ENCODE measurements around the gene TRIM64C.
"Not testable (repeated sequence)": the region's sequence is repeated elsewhere in the genome, so short reads cannot be mapped to it uniquely, and the experiment has no call there.

TRIM64C gene

GRCh38 chr11:49059012-49059411 lies at the start of gene TRIM64C:
TRIM64C (minus strand) TSS chr11:49059112; CDS start chr11:49059112, 0 bp downstream.
- DNase-seq, result not testable (repeated sequence)

DNA sequence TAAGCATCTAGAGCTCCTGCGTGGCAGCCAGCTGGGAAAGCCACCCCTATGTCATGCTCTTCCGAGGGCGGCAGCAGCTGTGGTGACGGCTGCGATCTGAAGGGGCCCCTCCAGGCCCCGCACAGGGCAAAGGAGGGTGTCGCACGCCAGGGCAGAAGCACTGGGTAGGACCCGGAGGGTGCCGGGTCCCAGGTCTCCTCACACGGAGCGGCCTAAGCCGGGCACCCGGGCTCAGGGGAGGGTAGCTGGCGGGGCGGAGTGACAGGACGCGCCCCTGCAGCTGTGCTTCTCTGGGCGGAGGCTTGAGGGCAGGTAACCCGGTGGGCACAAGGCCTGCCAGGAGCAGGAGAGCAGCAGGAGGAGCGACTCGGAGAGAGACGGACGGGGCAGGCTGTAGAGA lies 43.4 kb upstream of the TRIM64C start:
- DNase-seq, result not testable (repeated sequence)

DNA sequence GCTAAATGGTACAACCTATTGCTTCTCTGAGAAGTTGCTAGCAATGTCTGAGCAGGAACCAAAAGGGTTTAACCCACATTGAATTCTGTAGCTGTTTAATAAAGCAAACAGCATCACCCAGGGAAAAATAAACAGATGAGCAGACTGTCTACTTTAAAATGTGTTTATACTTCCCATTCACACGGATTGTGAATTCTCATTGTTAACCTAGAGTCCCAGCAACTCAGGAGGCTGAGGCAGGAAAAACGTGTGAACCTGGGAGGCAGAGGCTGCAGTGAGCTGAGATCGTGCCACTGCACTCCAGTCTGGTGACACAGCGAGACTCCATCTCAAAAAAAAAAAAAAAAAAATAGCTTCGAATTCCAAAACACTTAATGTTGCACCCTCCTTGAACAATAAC lies 11.0 kb upstream of the TRIM64C start:
- DNase-seq, result not testable (repeated sequence)

DNA sequence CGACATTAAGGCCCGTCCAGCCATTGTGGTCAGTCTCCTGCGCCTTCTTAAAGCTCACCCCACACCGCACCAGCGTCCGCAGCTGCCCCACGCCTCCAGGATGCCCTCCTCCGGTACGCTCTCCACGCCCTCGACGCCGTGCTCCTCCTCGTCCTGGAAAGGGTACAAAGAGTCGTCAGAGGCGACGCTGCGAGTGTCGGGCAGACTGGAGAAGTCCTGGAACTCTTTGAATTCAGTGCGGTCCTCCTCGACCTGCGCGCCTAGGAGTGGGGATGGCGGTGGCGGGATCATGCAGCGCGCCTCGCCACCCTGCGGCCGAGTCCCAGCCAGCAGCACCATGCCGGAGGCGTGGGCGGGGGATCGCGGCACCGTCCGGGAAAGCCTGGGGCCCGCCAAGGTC lies 9.1 kb downstream of the TRIM64C start:
- not testable (repeated sequence) for DNase-seq

DNA sequence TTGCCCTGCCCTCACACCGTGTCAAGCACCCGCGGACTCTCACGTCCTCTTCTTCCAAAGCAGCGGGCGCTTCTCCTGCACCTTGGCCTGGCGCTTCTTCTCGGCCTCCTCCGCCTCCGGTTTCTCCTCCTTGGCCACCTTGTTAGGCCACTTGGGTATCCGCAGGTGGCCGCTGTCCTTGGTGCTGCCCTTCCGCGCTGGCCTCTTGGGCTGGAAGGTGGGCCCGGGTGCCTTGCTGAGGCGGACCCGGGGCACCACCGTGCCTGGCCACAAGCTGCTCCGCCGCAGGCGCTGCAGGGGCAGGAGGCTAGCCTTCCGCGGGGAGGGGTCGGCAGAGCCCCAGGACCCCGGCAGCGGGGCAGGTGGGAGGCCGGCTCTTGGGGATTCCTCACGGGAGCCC lies 10.7 kb downstream of the TRIM64C start:
- DNase-seq, result not testable (repeated sequence)

GRCh38 chr11:49028523-49028922 lies 30.4 kb downstream of the TRIM64C start, which contains the start of gene TRIM49B:
TRIM49B (plus strand) TSS chr11:49028823; CDS start chr11:49031600, 2,777 bp downstream.
- DNase-seq, result not testable (repeated sequence)

Data from NCI-H2029 (cell line).